RPMI8226 (cell line): ENCODE results near the gene IGSF11.
A peak's percentile ranks its signal among the peaks of the same experiment; 100 is the strongest.
"Not testable (repeated sequence)": the region's sequence is repeated elsewhere in the genome, so short reads cannot be mapped to it uniquely, and the experiment has no call there.

Source experiments
- DNase-seq: peaks from one replicate; pipeline ENCODE4 v3.0.0-alpha.2; 2015

The IGSF11 gene

GRCh38 chr3:119034256-119035013 lies at the start of gene IGSF11:
TSS of gene IGSF11 (minus strand) at chr3:119034846. CDS start at chr3:119034582, 264 bp downstream.
- DNase-seq: peak; percentile 69

GRCh38 chr3:119080364-119080763 lies 45.7 kb upstream of the IGSF11 start:
- DNase-seq: no peak

GRCh38 chr3:119073258-119074001 lies 38.8 kb upstream of the IGSF11 start:
- no peak for DNase-seq

DNA sequence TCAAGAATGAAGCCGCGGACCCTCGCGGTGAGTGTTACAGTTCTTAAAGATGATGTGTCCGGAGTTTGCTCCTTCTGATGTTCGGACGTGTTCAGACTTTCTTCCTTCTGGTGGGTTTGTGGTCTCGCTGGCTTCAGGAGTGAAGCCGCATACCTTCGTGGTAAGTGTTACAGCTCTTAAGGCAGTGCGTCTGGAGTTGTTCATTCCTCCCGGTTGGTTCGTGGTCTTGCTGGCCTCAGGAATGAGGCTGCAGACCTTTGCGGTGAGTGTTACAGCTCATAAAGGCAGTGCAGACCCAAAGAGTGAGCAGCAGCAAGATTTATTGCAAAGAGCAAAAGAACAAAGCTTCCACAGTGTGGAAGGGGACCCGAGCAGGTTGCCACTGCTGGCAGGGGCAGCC lies 37.8 kb upstream of the IGSF11 start:
- not testable (repeated sequence) for DNase-seq

- DNase-seq: no peak
Measured at GRCh38 chr3:119069725-119070124, 35.1 kb upstream of the IGSF11 start.

GRCh38 chr3:119063471-119063870 lies 28.8 kb upstream of the IGSF11 start:
- DNase-seq: no peak

GRCh38 chr3:119062892-119063291 lies 28.2 kb upstream of the IGSF11 start:
- DNase-seq: no peak

- DNase-seq: no peak
Measured at GRCh38 chr3:119044593-119044992, 9.9 kb upstream of the IGSF11 start.

GRCh38 chr3:119042162-119042561 lies 7.5 kb upstream of the IGSF11 start:
- DNase-seq: no peak

- DNase-seq: no peak
Measured at GRCh38 chr3:119035014-119035346, 334 bp upstream of the IGSF11 start.

DNA sequence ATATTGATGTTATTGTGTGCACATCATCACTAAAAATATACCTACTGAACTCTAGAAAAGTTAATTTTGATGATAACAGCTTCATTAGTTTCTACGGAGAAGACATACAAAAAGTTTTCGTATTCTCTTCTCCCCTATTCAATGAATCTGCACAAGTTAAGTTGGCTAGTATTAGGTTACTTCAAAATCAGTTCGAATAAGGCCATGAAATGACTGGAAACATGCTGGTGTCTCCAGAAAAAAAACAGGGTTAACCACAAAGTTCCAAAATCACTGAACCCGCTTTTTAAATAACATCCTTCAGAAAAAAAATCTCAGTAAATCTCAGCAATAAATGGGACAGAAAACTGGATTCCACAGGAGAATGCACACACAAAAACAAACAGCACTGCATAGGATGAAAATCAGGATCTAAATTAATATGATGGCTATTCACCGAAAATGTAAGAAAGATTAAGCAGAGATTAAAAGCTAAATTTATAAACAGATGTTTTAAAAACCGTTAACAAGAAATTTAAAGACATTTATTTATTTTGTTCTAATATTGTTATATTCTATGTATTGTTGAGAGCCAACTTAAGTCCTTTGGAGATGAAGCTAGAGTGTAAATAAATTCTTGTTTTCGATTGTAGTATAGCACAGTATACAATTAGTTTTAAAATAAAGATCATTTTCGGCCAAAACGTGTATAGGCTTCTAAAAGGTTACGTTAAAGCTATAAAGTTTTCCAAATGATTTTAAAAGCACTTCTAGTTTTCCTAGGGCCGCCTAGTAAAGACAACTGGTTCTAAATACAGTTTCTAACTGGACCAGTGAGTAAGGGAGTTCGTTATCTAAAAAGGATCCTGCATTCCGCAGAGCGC lies 1.0 kb downstream of the IGSF11 start:
- no peak for DNase-seq

GRCh38 chr3:119025171-119025795 lies 9.4 kb downstream of the IGSF11 start:
- no peak for DNase-seq

- DNase-seq: no peak
Measured at GRCh38 chr3:119019767-119020518, 14.7 kb downstream of the IGSF11 start.

DNA sequence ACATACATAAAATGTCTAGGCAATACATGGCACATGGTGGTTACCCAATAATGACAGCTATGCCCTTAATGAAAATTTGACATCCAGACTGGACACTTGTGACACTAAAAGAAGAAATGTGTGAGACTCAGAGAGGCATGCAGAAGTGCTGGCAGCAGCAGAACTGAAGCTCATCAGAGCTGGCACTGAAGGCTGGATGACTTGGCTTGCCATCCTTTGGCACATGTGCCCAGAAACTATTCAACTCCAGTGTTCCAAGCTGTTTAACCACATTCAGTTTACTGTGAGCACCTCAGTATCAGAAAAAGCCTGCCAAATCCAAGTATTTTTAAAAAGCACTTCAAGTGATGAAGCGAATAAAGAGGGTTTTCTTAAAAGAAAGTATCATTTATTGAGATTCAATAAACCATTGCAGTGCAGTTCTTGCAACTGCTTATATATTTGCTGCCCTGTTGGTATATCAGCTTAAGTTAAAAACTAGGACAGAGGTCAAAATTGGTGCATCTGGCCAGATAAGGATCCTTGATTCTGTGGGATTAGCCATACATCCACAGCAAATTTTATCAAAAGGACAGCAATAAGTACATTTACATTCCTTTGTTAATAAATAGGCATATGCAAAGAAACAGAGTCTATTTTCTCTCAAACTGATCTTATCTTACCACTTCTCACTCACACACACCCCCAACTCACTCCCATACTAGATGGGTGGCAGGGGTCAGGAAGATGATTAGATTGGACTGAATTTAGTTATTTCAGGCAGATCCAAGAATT lies 15.8 kb downstream of the IGSF11 start:
- DNase-seq: no peak

DNA sequence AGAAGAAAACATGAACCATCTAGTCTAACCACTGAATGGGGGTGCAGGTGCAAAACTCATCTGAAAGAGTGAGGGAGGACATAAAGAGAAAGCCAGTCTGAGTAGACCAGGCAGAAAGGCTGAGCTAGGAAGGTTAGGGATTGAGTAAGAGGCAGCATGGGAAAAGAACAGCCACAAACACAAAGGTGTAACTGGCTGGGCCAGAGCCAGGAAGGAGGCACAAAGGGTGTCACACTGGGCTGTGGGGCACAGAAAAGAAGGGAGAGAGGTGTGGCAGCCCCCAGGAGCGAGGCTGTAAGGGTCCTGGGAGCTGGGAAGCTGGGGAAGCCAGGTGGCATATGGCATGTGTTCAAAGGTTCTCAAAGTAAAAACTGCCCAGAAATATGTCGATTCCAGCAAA lies 18.7 kb downstream of the IGSF11 start:
- no peak for DNase-seq

GRCh38 chr3:119013951-119014350 lies 20.7 kb downstream of the IGSF11 start:
- DNase-seq: no peak

DNA sequence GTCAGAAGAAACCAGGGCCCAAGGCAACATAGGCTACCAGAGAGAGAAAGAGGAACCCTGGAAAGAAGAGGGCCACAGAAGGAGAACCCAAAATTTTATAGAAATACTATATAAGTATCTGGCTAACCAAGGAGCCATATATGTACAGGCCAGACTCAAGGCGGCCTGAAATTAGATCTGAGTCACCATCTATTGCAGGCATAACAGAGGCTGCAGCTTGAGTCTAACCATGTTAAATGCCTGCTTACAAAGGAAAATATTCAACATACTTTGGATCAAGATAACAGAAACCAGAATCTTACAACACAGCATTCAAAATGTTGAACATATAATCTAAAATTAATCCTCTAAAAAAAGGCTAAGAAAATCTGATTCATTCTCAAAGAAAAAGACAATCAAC lies 23.1 kb downstream of the IGSF11 start:
- DNase-seq: no peak

GRCh38 chr3:118997190-118997589 lies 37.5 kb downstream of the IGSF11 start:
- no peak for DNase-seq

DNA sequence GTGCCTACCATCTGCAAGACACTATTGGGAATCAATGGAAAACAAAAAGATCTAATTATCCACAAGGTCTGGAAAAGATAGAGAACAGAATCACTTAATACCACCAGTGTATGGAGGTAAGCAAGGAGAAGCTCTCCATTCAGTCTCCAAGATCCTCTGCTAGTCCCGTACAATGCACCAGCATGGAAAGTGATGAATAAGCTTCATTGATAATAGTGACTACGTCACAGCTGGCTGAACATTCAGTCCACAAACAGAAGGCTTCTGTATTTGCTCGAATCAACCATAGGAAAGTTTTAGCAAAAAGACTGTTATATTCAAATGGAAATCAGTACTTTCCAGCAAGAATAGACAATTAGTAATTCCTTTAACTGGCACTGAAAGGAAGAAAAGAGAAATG lies 42.9 kb downstream of the IGSF11 start:
- no peak for DNase-seq

DNA sequence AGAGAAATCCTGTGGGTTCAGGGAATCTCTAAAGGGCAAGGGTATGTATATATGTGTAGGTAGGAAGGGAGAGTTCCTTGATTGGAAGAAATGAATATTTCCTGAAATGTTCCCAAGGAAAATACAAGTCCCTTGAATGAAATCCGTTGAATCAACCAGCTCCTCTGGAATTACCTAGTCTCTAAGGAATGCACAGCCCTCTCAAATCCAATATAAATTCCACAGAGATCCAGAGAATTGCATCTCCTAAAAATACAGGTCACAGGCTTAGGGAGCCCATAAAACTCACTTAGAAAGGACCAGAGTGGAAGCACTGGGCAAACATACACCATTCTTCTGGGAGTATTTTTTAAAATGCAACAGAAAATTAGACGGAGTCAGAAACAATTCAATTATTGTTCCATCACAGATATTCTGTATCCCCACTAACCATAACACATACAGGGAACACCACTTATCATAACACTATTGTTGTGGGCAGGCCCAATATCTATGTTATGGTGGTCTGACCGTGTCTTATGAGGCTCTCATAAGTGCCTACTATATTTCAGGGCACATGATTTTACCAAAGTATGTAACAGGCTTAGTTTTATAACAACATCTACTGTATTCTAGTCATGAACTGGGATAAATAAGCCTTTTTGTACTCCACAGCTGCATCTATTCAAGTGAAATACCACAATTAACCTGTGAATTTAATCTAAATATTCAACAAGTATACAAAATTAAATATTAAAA lies 43.7 kb downstream of the IGSF11 start:
- no peak for DNase-seq
